HFFc6 (cell line): ENCODE measurements around the gene COX8A. TPM values are rescaled to one million over a fixed set of nuclear protein-coding genes. Genes with fewer than 3 reads are reported as not detected.

ENCODE experiments used
- DNase-seq: peaks from one replicate; pipeline ENCODE4 v3.0.0-alpha.2; 2018
- H3K27ac Mint-ChIP-seq: 2 replicates; pipeline ENCODE4 v1.8.0; 2020; ENCODE audit warnings: mild to moderate bottlenecking, mixed read lengths
- H3K27me3 Mint-ChIP-seq: 2 replicates; pipeline ENCODE4 v1.8.0; 2021; ENCODE audit warnings: mild to moderate bottlenecking, moderate library complexity, mixed read lengths; ENCODE audit not compliant: insufficient read depth
- H3K36me3 Mint-ChIP-seq: 2 replicates; pipeline ENCODE4 v1.8.0; 2021; ENCODE audit warnings: low read depth, mixed read lengths
- H3K4me1 Mint-ChIP-seq: 2 replicates; pipeline ENCODE4 v1.8.0; 2020; ENCODE audit warnings: low read depth, mixed read lengths
- H3K4me3 Mint-ChIP-seq: 2 replicates; pipeline ENCODE4 v1.8.0; 2020; ENCODE audit warnings: mild to moderate bottlenecking, moderate library complexity, mixed read lengths
- H3K9me3 Mint-ChIP-seq: 2 replicates; pipeline ENCODE4 v1.8.0; 2020; ENCODE audit warnings: mild to moderate bottlenecking, mixed read lengths
- CTCF ChIP-seq: fragments of 200-600 bp; sonication (generic); IDR thresholded peaks from 2 replicates; pipeline ENCODE4 v1.5.0; 2021; ENCODE audit warnings: antibody characterized with exemption, mild to moderate bottlenecking
- long read RNA-seq: library from polyadenylated mRNA; unstranded; transcript quantifications from one replicate; pipeline ENCODE4 v2.0.0, GENCODE V29; 2019
- total RNA-seq, 6 experiments: library from RNA; stranded (reverse); fragmentation: NEBNext Ultra II Directional; extraction: Animal tissue kit (Norgen Biotek cat#: 25700); gene quantifications; 2 replicates in 1 of 6; 3 replicates in 5 of 6; pipeline ENCODE4 v1.2.3, GENCODE V29; 2021

Gene COX8A, protein sequence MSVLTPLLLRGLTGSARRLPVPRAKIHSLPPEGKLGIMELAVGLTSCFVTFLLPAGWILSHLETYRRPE
- total RNA-seq, result 100 to 1,000 TPM; 422 to 571 (median 505) TPM
- long read RNA-seq, transcript COX8A-201 (2 exons, 507 nt), result major isoform, 358 of 359 reads
- long read RNA-seq, partial matches to known transcripts, result 1 of 359 reads
- long read RNA-seq, other reads (novel, unspliced or antisense), result 0 of 359 reads

GRCh38 chr11:63974259-63975143 lies at the start of gene COX8A:
Gene COX8A, plus strand, starts transcription at chr11:63974620. Its CDS starts 61 bp downstream, at chr11:63974681.
- peak within 1 kb of the TSS; percentile 100 for H3K4me3 Mint-ChIP-seq
- peaks cover 16% of the 10 kb centered on the region for H3K36me3 Mint-ChIP-seq
- peak within 1 kb of the TSS; percentile 100 for H3K27ac Mint-ChIP-seq

DNA sequence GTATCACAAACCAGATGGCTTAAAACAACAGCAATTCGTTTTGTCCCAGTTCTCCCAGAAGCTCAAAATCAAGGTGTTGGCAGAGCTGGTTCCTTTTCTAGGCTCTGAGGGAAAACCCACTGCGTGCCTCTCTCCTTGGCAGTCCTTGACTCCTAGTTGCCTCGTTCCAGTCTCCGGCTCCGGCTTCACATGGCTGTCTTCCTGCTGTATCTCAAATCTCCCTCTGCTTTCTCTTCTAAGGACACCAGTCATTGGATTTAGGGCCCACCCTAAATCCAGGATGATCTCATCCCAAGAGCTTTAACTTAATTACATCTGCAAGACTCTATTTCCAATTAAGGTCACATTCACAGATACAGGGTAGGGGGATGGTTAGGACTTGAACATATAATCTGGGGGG lies 44.8 kb upstream of the COX8A start:
- H3K4me1 Mint-ChIP-seq, result peaks cover 6% of the 10 kb centered on the region
- H3K4me3 Mint-ChIP-seq, result no peak overlapping the region
- peaks cover 11% of the 10 kb centered on the region for H3K27me3 Mint-ChIP-seq
- no peaks in the 10 kb centered on the region; the same call in 1 of the 2 replicates for H3K36me3 Mint-ChIP-seq
- DNase-seq, result no peak
- H3K27ac Mint-ChIP-seq, result no peak overlapping the region
- H3K9me3 Mint-ChIP-seq, result no peaks in the 10 kb centered on the region
- no peak for TF ChIP-seq CTCF

More at GRCh38 chr11:63974259-63975143, at the start of gene COX8A:
- peaks cover 23% of the 10 kb centered on the region for H3K4me1 Mint-ChIP-seq
- H3K9me3 Mint-ChIP-seq, result peaks cover 8% of the 10 kb centered on the region; the same call in 1 of the 2 replicates
- H3K27me3 Mint-ChIP-seq, result no peaks in the 10 kb centered on the region; the same call in 1 of the 2 replicates
- DNase-seq, result peak; percentile 100
- TF ChIP-seq CTCF, result peak; percentile 33; the same call in 1 of the 2 replicates

DNA sequence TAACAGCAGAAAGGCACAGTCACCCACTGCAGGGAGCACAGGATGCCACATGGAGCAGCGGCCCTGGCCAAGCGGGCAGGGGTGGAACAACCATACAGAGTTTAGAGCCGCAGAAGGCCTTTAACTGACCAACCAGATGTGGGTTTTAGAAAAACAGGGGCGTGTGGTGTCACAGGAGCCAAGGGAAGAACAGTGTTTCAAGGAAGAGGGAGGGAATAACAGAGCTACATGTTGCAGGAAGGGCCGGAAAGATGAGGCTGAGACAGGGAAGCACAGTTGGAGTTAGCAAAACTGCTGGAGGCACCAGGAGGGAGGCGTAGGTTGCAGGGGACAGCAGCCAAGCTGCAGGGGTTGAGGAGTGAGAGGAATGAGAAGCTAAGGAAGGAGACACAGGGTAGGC lies 43.4 kb upstream of the COX8A start:
- H3K4me3 Mint-ChIP-seq, result no peak overlapping the region
- H3K36me3 Mint-ChIP-seq, result no peaks in the 10 kb centered on the region
- H3K27ac Mint-ChIP-seq, result no peak overlapping the region
- H3K27me3 Mint-ChIP-seq, result peaks cover 4% of the 10 kb centered on the region
- peaks cover 6% of the 10 kb centered on the region for H3K4me1 Mint-ChIP-seq
- TF ChIP-seq CTCF, result no peak
- no peak for DNase-seq
- no peaks in the 10 kb centered on the region for H3K9me3 Mint-ChIP-seq

DNA sequence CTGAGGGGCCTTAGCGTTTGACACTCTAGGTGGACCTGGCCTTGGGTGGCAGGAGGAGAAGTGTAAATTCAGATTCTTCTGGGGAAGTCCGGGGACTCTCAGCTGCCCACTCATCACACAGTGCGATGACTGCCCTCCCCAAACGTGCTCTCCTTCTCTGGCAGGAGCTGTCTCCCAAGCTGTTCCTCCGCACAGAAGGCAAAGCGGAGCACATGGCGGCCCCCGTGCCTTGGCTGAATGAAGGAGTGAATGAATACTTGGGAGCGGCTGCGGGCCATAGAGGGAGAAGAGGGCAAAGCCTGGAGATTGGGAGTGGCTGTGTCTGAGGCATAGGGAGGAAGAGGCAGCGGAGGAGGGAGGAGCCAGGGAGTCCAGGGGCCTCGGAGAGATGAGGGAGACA lies 42.5 kb upstream of the COX8A start:
- H3K4me1 Mint-ChIP-seq, result peaks cover 6% of the 10 kb centered on the region
- no peak for TF ChIP-seq CTCF
- H3K27ac Mint-ChIP-seq, result no peak overlapping the region
- DNase-seq, result no peak
- no peaks in the 10 kb centered on the region for H3K36me3 Mint-ChIP-seq
- H3K27me3 Mint-ChIP-seq, result peaks cover 3% of the 10 kb centered on the region
- no peaks in the 10 kb centered on the region for H3K9me3 Mint-ChIP-seq
- H3K4me3 Mint-ChIP-seq, result no peak overlapping the region

- no peak for TF ChIP-seq CTCF
- Mint-ChIP-seq H3K4me1 (peaks cover 14% of the 10 kb centered on the region), H3K36me3 (no peaks in the 10 kb centered on the region), H3K27ac (no peak overlapping the region), H3K27me3 (peaks cover 3% of the 10 kb centered on the region), H3K4me3 (no peak overlapping the region), H3K9me3 (no peaks in the 10 kb centered on the region)
- DNase-seq, result no peak
Measured at GRCh38 chr11:63933459-63933858, 41.0 kb upstream of the COX8A start.
